NCI-H2107 treated with DMSO at 0.1 percent for 48 hours (cell line): Measurements from ENCODE around the gene DPP10.
"Not testable (repeated sequence)": the region's sequence is repeated elsewhere in the genome, so short reads cannot be mapped to it uniquely, and the experiment has no call there.

ENCODE experiments used
- DNase-seq: peaks from one replicate; lab custom pipeline; 2025; ENCODE audit not compliant: unreplicated experiment; lab: John Stamatoyannopoulos, UW

The DPP10 gene

GRCh38 chr2:114709936-114710850 lies 267.8 kb downstream of the DPP10 start:
- no peak for DNase-seq

GRCh38 chr2:114714313-114714712 lies 271.9 kb downstream of the DPP10 start:
- no peak for DNase-seq

- DNase-seq: no peak
These were observed 274.6 kb downstream of the DPP10 start for GRCh38 chr2:114717049-114717448.

GRCh38 chr2:114724454-114724853 lies 282.0 kb downstream of the DPP10 start:
- DNase-seq: no peak

- DNase-seq: no peak
These were observed 284.6 kb downstream of the DPP10 start for GRCh38 chr2:114727012-114727411.

GRCh38 chr2:114728372-114728771 lies 285.9 kb downstream of the DPP10 start:
- no peak for DNase-seq

- DNase-seq: no peak
These were observed 286.6 kb downstream of the DPP10 start for GRCh38 chr2:114729026-114729425.

- no peak for DNase-seq
These were observed 292.7 kb downstream of the DPP10 start for GRCh38 chr2:114735126-114735525.

GRCh38 chr2:114742245-114742644 lies 299.8 kb downstream of the DPP10 start:
- no peak for DNase-seq

GRCh38 chr2:114745700-114746099 lies 303.3 kb downstream of the DPP10 start:
- DNase-seq: no peak

GRCh38 chr2:114748175-114748574 lies 305.7 kb downstream of the DPP10 start:
- DNase-seq: not testable (repeated sequence)

GRCh38 chr2:114752425-114752824 lies 310.0 kb downstream of the DPP10 start:
- no peak for DNase-seq

- no peak for DNase-seq
These were observed 310.7 kb downstream of the DPP10 start for GRCh38 chr2:114753145-114753544.

GRCh38 chr2:114754907-114755563 lies 312.6 kb downstream of the DPP10 start:
- DNase-seq: no peak

- no peak for DNase-seq
These were observed 319.9 kb downstream of the DPP10 start for GRCh38 chr2:114762376-114762775.

- no peak for DNase-seq
These were observed 320.5 kb downstream of the DPP10 start for GRCh38 chr2:114762986-114763385.

GRCh38 chr2:114769110-114769509 lies 326.7 kb downstream of the DPP10 start:
- no peak for DNase-seq

- no peak for DNase-seq
These were observed 327.6 kb downstream of the DPP10 start for GRCh38 chr2:114769991-114770390.

- no peak for DNase-seq
These were observed 341.6 kb downstream of the DPP10 start for GRCh38 chr2:114784046-114784445.

GRCh38 chr2:114784890-114785583 lies 342.6 kb downstream of the DPP10 start:
- no peak for DNase-seq

GRCh38 chr2:114786901-114787300 lies 344.5 kb downstream of the DPP10 start:
- DNase-seq: no peak

- no peak for DNase-seq
These were observed 345.0 kb downstream of the DPP10 start for GRCh38 chr2:114787486-114787885.
